ENCODE measurements around the gene PTPRC.

DNA sequence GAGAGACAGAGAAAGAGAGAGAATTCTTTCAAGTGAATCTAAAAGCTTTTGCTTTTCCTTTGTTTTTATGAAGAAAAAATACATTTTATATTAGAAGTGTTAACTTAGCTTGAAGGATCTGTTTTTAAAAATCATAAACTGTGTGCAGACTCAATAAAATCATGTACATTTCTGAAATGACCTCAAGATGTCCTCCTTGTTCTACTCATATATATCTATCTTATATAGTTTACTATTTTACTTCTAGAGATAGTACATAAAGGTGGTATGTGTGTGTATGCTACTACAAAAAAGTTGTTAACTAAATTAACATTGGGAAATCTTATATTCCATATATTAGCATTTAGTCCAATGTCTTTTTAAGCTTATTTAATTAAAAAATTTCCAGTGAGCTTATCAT is 117.6 kb downstream of the PTPRC start:
- no peak for TF ChIP-seq EZH2 (IDR thresholded peaks at IDR 0.05; ENCODE audit: insufficient read depth, poor library complexity, severe bottlenecking)
- no peak for TF ChIP-seq EZH2phosphoT487 (IDR thresholded peaks at IDR 0.05; ENCODE audit: insufficient read depth, low read depth)

Measured in GM23248 (cell line).